SU-DHL-6 (cell line): Measurements from ENCODE around the gene SHISA9.

ENCODE experiments used
- EZH2phosphoT487 ChIP-seq: fragments of 200-600 bp; sonication (generic), shearing (Covaris generic); conservative IDR thresholded peaks from 2 replicates; pipeline ENCODE4 v1.6.1; 2018; ENCODE audit warnings: mild to moderate bottlenecking, antibody characterized with exemption, low read length, moderate library complexity, mixed read lengths
- TF ChIP-seq, protein P1 (sequence below): fragments of 200-600 bp; sonication (generic); IDR thresholded peaks from one replicate; pipeline ENCODE4 v1.5.1; 2017; ENCODE audit warnings: antibody characterized with exemption, mild to moderate bottlenecking, low read length, moderate library complexity; ENCODE audit not compliant: insufficient read depth, poor library complexity, severe bottlenecking

DNA sequence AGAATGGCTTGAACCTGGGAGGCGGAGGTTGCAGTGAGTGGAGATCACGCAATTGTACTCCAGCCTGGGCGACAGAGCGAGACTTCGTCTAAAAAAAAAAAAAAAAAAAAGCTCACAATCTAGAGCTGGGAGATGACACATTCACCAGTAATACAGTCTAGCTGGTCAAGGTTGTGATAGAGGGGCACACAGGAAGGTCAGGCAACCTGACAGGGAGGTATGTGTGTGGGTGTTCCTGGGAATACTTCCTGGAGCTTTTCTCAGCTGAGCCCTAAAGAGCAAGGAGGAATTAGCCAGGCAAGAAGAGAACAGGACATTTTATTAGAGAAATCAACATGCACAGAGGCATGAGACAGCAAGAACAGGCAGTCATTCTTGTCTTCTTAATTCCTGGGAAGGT lies 216.7 kb downstream of the SHISA9 start:
- TF ChIP-seq, protein P1, sequence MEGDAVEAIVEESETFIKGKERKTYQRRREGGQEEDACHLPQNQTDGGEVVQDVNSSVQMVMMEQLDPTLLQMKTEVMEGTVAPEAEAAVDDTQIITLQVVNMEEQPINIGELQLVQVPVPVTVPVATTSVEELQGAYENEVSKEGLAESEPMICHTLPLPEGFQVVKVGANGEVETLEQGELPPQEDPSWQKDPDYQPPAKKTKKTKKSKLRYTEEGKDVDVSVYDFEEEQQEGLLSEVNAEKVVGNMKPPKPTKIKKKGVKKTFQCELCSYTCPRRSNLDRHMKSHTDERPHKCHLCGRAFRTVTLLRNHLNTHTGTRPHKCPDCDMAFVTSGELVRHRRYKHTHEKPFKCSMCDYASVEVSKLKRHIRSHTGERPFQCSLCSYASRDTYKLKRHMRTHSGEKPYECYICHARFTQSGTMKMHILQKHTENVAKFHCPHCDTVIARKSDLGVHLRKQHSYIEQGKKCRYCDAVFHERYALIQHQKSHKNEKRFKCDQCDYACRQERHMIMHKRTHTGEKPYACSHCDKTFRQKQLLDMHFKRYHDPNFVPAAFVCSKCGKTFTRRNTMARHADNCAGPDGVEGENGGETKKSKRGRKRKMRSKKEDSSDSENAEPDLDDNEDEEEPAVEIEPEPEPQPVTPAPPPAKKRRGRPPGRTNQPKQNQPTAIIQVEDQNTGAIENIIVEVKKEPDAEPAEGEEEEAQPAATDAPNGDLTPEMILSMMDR = no peak
- no peak for TF ChIP-seq EZH2phosphoT487
